DMS114 treated with DMSO at 0.1 percent for 48 hours (cell line): ENCODE measurements around the gene RIMKLB.
"Not testable (repeated sequence)": the region's sequence is repeated elsewhere in the genome, so short reads cannot be mapped to it uniquely, and the experiment has no call there.

Experiments
- DNase-seq: peaks from one replicate; lab custom pipeline; 2025; ENCODE audit not compliant: unreplicated experiment; lab: John Stamatoyannopoulos, UW

Gene RIMKLB

DNA sequence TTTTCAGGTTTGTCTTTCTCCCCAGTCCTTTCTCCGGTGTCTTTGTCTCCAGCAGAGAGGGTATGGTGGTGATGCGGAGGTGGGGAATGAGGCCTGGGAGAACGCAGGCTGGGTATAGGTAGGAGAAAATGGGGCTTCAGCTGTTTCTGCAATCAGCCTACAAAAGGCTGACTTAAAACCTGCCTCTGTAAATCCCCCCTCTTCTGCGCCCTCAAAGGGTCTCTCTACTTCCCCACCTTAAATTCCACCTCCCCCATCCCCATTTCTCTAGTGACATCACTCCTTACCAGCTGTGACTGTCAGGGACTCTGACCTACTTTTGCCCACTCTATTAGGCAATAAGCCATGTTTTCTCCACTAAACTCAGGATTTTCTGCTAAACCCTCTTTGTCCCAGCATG is 8.1 kb upstream of the RIMKLB start:
- DNase-seq, result no peak

DNA sequence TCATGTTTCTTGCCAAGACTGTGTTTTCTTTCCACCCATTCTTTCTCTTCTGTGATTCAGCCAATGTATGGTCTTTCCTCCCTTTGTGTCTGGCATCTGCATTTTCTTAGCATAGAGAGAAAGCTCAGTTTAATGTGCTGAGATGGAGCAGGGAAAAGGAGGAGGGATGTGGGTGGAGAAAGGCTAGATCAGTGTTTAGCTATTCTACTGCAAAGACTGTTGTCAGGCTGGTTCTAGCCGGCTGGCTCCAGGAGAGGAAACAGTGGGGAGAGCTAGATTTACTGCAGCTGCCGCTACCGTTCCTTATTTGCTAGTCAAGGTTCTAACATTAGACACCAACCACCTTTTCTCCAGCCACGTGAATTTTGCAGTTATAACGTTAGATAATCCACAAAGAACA is 5.2 kb upstream of the RIMKLB start:
- DNase-seq, result peak; percentile 33

GRCh38 chr12:8695116-8695515 is 2.7 kb upstream of the RIMKLB start:
- no peak for DNase-seq

- DNase-seq, result no peak
Observed at GRCh38 chr12:8696442-8697090, 1.2 kb upstream of the RIMKLB start.

GRCh38 chr12:8697120-8697475 is 693 bp upstream of the RIMKLB start:
- peak; percentile 54 for DNase-seq

DNA sequence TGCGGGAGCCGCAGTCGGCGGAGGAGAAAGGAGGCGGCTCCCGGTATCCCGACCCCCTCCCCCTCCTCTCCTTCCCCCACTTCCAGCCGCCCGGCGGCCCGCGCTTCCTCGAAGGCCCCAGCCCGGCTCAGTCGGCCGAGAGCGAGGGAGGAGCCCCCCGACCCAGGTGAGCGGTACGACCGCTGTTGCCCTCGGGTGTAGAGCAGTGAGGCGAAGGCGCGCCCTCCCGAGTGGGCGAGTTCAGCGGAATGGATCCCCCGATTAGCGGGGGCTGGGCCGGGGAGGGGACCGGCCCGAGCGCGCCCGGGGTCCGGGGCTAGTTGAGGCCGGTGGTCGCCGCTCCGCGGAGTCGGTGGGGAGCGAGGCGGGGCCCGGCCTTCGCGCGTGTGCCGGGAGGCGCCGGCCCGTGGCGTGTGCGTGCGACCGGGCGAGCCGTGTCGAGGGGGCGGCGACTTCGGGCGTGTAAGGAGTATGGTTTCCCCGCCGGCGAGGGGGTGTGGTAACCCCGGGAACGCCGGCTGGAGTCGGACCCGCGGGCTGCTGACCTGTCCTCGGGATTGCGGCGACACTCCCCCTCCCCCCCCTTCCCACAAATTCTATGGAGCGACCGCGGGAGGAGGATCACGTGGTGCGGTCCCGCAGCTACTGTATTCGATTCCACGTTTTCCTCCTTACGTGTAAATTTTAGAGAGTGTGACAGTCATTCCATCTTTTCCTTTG is 501 bp downstream of the RIMKLB start:
- DNase-seq, result no peak

- DNase-seq, result no peak
Observed at GRCh38 chr12:8698879-8699278, 1.1 kb downstream of the RIMKLB start.

GRCh38 chr12:8699714-8700113 is 1.9 kb downstream of the RIMKLB start:
- DNase-seq, result no peak

DNA sequence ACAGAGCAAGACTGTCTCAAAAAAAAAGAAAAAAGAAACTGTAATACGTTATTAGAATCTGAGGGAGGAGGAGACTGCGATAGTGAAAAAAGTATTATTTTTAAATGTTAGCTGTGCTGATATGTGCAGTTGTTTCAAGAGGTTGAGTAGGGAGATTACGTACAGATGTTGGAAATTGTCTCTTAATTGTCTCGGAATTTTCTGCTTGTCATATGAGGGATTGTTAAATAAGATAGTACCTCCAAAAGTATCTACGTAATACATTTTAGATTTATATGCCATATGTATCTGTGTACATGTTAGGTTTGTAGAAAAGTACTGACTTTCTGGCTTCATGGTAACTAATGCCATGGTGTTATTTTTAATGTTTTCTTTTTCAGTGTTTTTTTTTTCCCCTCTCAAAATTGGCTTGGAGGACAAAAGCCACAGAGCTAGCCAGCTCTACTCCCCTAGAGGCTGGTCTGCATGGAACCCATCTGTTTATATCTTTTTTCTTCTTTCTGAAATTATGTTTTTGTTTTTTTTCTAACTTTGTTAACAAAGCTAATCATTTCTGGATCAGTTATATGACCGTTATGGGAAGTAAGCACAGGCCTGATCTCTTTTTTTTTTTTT is 3.4 kb downstream of the RIMKLB start:
- no peak for DNase-seq

- no peak for DNase-seq
Observed at GRCh38 chr12:8702159-8702558, 4.4 kb downstream of the RIMKLB start.

DNA sequence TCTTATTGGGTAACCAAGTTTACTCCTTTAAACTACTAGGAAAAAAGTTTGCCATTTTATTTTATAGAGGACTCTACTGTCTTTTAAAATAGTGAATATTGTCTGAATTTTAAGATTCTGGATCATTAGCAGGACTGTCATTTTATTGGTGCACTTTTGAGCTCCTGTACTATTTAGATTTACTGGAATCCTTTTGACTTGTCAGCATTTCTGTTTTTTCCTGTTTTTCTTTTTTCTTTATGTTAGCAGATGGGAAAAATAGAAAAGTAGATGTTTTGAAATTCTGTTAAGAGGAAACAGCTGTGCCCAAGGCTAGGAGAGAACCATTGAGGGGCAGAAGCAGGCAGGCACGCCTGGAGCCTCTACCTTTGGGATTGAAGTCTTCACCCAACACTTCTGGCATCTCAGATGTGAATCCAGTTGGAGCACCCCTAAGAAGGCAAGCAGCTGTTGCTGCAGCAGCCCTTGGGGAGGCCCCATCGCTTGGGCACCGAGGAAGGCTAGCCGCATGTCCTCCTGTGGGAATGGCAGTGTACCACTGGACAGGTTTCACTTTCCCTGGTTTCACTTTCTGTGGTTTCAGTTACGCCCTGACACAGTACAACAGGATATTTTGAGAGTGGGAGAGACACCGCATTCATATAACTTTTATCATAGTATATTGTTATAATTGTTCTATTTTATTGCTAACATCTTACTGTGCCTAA is 11.5 kb downstream of the RIMKLB start:
- no peak for DNase-seq

DNA sequence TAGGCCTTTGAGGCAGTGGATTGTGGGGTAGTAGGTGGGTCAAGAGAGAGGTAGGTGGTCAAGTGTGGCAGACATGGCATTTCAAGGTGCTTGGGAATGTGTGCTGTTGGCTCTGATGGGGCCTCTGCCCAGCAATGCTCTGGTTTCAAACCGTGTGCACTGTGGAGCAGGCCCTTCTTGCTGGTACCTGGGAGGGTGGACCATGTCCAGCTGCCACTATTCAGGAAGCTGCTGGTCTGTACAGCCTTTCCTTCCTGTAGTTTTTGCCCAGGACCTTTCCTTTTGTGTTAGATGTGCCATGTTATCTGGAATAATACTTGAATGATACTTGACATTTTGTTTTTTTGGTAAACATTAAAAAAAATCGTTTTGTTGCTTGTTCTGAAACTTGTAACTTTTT is 14.8 kb downstream of the RIMKLB start:
- no peak for DNase-seq

- DNase-seq, result no peak
Observed at GRCh38 chr12:8722286-8722800, 24.6 kb downstream of the RIMKLB start.

GRCh38 chr12:8734873-8735381 is 37.1 kb downstream of the RIMKLB start:
- DNase-seq, result no peak

DNA sequence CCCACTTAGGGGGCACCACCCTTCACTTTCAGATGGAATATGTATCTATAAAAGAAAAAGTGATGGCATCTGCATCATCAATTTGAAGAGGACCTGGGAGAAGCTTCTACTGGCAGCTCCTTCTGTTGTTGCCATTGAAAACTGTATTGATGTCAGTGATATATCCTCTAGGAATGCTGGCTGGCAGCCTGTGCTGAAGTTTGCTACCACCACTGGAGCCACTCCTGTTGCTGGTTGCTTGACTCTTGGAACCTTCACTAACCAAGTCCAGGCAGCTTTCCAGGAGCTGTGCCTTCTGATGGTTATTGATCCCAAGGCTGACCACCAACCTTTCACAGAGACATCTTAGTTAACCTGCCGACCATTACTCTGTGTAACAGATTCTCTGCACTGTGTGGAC is 44.7 kb downstream of the RIMKLB start:
- no peak for DNase-seq

- not testable (repeated sequence) for DNase-seq
Observed at GRCh38 chr12:8743121-8743520, 45.3 kb downstream of the RIMKLB start.

DNA sequence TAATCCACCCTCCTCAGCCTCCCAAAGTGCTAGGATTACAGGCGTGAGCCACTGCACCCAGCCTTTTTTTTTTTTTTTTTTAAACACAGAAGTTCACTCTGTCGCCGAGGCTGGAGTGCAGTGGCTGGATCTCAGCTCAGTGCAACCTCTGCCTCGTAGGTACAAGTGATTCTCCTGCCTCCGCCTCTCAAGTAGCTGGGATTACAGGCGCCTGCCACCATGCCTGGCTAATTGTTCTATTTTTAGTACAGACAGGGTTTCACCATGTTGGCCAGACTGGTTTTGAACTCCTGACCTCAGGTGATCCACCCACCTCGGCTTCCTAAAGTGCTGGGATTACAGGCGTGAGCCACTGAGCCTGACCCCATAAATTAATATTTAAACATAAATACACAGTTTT is 47.8 kb downstream of the RIMKLB start:
- not testable (repeated sequence) for DNase-seq

DNA sequence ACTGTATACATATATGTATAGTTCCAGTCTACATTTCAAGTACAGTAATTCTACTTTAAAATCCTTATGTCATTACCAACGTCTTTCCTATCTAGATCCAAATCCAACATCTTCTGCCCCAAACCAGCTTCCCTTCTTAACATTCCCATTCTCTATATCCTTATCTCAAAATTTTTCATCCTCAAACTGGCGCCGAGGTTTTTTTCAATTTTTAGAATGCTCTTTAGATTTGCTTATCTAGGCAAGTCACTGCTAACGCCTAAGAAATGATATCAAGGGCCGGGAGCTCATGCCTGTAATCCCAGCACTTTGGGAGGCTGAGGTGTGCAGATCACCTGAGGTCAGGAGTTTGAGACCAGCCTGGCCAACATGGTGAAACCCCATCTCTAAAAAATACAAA is 48.3 kb downstream of the RIMKLB start:
- DNase-seq, result no peak

DNA sequence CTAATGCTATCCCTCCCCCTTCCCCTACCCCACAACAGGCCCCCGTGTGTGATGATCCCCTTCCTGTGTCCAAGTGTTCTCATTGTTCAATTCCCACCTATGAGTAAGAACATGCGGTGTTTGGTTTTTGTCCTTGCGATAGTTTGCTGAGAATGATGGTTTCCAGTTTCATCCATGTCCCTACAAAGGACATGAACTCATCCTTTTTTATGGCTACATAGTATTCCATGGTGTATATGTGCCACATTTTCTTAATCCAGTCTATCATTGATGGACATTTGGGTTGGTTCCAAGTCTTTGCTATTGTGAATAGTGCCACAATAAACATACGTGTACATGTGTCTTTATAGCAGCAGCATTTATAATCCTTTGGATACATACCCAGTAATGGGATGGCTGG is 62.3 kb downstream of the RIMKLB start:
- not testable (repeated sequence) for DNase-seq

DNA sequence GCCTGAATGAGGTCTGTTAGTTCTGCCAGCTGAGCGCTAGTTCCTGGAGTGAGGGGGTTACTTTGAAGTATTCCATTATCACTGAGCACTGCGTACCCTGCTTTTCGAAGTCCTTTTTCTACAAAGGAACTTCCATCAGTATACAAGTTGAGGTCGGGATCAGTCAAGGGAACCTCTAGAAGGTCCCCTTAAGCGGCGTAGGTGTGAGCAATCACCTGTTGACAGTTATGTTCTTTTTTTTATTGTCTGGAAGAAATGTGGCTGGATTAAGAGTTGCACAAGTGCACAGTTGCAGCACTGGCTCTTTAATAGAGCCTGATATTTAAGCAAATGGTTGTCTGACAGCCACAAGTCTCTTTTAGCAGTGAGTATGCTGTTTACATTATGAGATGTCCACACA is 64.9 kb downstream of the RIMKLB start:
- not testable (repeated sequence) for DNase-seq

GRCh38 chr12:8766121-8766520 is 68.3 kb downstream of the RIMKLB start:
- not testable (repeated sequence) for DNase-seq
